SK-N-SH treated with all-trans-retinoic acid at 6 μM for 48 hours (cell line): ENCODE results near the gene RELL1.

Experiments
- BACH2 ChIP-seq: fragments of 250-450 bp; sonication (Bioruptor Pico); IDR thresholded peaks from 2 replicates; pipeline ENCODE4 v1.9.0; 2021; ENCODE audit warnings: mild to moderate bottlenecking, borderline replicate concordance
- ESRRG ChIP-seq: fragments of 250-450 bp; sonication (Bioruptor Pico); IDR thresholded peaks from 2 replicates; pipeline ENCODE4 v1.6.1; 2021; ENCODE audit warnings: mild to moderate bottlenecking
- ISL1 ChIP-seq: fragments of 250-450 bp; sonication (Bioruptor Pico); IDR thresholded peaks from 2 replicates; pipeline ENCODE4 v2.1.2; 2022; ENCODE audit warnings: mild to moderate bottlenecking, moderate library complexity
- OSR1 ChIP-seq: fragments of 250-450 bp; sonication (Bioruptor Pico); IDR thresholded peaks from 2 replicates; pipeline ENCODE4 v1.8.0; 2022; ENCODE audit warnings: moderate library complexity, mild to moderate bottlenecking, inconsistent platforms
- TOX ChIP-seq: fragments of 250-450 bp; sonication (Bioruptor Pico); IDR thresholded peaks from 2 replicates; pipeline ENCODE4 v1.8.0; 2021; ENCODE audit warnings: mild to moderate bottlenecking, moderate library complexity, borderline replicate concordance
- TSHZ2 ChIP-seq: fragments of 250-450 bp; sonication (Bioruptor Pico); IDR thresholded peaks from 2 replicates; pipeline ENCODE4 v1.5.0; 2020; ENCODE audit warnings: mild to moderate bottlenecking, moderate library complexity
- TF ChIP-seq, protein P1 (sequence below): fragments of 250-450 bp; sonication (Bioruptor Pico); IDR thresholded peaks from 2 replicates; pipeline ENCODE4 v1.8.0; 2020; ENCODE audit warnings: mild to moderate bottlenecking, moderate library complexity, borderline replicate concordance

- TF ChIP-seq TOX (CRISPR knock-in tag), result no peak
- TF ChIP-seq TSHZ2 (CRISPR knock-in tag), result no peak
- TF ChIP-seq, protein P1, sequence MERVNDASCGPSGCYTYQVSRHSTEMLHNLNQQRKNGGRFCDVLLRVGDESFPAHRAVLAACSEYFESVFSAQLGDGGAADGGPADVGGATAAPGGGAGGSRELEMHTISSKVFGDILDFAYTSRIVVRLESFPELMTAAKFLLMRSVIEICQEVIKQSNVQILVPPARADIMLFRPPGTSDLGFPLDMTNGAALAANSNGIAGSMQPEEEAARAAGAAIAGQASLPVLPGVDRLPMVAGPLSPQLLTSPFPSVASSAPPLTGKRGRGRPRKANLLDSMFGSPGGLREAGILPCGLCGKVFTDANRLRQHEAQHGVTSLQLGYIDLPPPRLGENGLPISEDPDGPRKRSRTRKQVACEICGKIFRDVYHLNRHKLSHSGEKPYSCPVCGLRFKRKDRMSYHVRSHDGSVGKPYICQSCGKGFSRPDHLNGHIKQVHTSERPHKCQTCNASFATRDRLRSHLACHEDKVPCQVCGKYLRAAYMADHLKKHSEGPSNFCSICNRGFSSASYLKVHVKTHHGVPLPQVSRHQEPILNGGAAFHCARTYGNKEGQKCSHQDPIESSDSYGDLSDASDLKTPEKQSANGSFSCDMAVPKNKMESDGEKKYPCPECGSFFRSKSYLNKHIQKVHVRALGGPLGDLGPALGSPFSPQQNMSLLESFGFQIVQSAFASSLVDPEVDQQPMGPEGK (CRISPR knock-in tag), result no peak
- TF ChIP-seq BACH2 (CRISPR knock-in tag), result no peak
- TF ChIP-seq OSR1, result no peak
- no peak for TF ChIP-seq ESRRG (CRISPR knock-in tag)
- TF ChIP-seq ISL1, result no peak
Measured at GRCh38 chr4:37639551-37640285, 46.5 kb downstream of the RELL1 start.
